Ascending aorta (tissue), 2 donors: ENCODE results near the gene SPAG6. TPM values are rescaled to one million over a fixed set of nuclear protein-coding genes. Genes with fewer than 3 reads are reported as not detected.

Source experiments
- DNase-seq, 2 donors: peaks; one replicate each; pipeline ENCODE4 v3.0.0-alpha.2; 2019; ENCODE audit warnings: low spot score in 2 of 2
- H3K27ac ChIP-seq, 2 donors: fragments of 200-600 bp; sonication (generic); one replicate each; pipeline ENCODE4 v1.5.1; 2016 to 2017; ENCODE audit warnings: mild to moderate bottlenecking in 1 of 2
- H3K27me3 ChIP-seq: fragments of 200-600 bp; sonication (generic); one replicate; pipeline ENCODE4 v1.5.1; 2017
- H3K36me3 ChIP-seq, 2 donors: fragments of 200-600 bp; sonication (generic); one replicate each; pipeline ENCODE4 v1.5.1; 2016
- H3K4me1 ChIP-seq, 2 donors: fragments of 200-600 bp; sonication (generic); one replicate each; pipeline ENCODE4 v1.5.1; 2016 to 2017; ENCODE audit warnings: mild to moderate bottlenecking in 1 of 2
- H3K4me3 ChIP-seq, 2 donors: fragments of 200-600 bp; sonication (generic); one replicate each; pipeline ENCODE4 v1.5.1; 2016 to 2017; ENCODE audit warnings: mild to moderate bottlenecking in 1 of 2
- H3K9me3 ChIP-seq, 2 donors: fragments of 200-600 bp; sonication (generic); one replicate each; pipeline ENCODE4 v1.5.1; 2016
- intact Hi-C: fragments of 100-400 bp; cut with DNase I; formaldehyde crosslinking; loops from one replicate; pipeline ENCODE4 v1.15.1; 2023
- total RNA-seq: library from RNA; depleted of rRNA; stranded (reverse); fragments of >200 nt; gene quantifications from one replicate; pipeline ENCODE4 v1.1.0, GENCODE V29; 2016
- TF ChIP-seq, protein P1 (sequence below), 3 experiments: fragments of 200-600 bp in 2 of 3; fragments of 450-650 bp in 1 of 3; sonication (generic) in 2 of 3; IDR thresholded peaks; one replicate each; pipeline ENCODE4 v1.5.1; 2016 to 2019; ENCODE audit warnings: antibody characterized with exemption in 3 of 3, mild to moderate bottlenecking in 1 of 3, moderate library complexity in 1 of 3

Gene SPAG6
- total RNA-seq, 1 donor from 2014 or later: not detected

DNA sequence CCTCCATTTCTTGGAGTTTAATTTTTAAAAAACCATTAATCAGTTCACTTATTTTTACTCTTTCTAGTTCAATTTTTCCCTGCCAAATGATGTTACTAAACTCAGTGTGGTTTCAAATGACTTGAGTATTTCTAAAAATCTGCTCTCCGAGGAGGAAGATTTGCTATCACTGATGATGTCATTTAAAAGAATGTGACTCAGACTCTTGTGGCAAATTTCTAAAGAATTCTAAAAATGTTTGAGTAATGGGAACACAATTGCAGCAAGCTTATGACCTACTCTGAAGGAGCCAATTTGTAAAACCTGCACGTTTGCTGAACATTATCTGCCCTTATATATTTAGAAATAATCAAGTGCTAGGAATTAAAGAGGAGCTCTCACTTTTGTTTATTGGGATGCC, 88.6 kb downstream of the SPAG6 start:
- no peaks in the 10 kb centered on the region for H3K27me3 ChIP-seq
- TF ChIP-seq, protein P1, sequence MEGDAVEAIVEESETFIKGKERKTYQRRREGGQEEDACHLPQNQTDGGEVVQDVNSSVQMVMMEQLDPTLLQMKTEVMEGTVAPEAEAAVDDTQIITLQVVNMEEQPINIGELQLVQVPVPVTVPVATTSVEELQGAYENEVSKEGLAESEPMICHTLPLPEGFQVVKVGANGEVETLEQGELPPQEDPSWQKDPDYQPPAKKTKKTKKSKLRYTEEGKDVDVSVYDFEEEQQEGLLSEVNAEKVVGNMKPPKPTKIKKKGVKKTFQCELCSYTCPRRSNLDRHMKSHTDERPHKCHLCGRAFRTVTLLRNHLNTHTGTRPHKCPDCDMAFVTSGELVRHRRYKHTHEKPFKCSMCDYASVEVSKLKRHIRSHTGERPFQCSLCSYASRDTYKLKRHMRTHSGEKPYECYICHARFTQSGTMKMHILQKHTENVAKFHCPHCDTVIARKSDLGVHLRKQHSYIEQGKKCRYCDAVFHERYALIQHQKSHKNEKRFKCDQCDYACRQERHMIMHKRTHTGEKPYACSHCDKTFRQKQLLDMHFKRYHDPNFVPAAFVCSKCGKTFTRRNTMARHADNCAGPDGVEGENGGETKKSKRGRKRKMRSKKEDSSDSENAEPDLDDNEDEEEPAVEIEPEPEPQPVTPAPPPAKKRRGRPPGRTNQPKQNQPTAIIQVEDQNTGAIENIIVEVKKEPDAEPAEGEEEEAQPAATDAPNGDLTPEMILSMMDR (IDR thresholded peaks at IDR 0.05): no peak
- intact Hi-C loops: loop anchor here (10.0 kb wide), 2 partner anchors 411 to 631 kb away; no protein-coding TSS in a partner anchor
- peaks cover 0 to 13% of the 10 kb centered on the region in 2 donors for H3K4me1 ChIP-seq
- DNase-seq: no peak
- no peaks in the 10 kb centered on the region for H3K36me3 ChIP-seq
- no peaks in the 10 kb centered on the region for H3K9me3 ChIP-seq
- no peak overlapping the region for H3K4me3 ChIP-seq
- H3K27ac ChIP-seq: no peak overlapping the region

DNA sequence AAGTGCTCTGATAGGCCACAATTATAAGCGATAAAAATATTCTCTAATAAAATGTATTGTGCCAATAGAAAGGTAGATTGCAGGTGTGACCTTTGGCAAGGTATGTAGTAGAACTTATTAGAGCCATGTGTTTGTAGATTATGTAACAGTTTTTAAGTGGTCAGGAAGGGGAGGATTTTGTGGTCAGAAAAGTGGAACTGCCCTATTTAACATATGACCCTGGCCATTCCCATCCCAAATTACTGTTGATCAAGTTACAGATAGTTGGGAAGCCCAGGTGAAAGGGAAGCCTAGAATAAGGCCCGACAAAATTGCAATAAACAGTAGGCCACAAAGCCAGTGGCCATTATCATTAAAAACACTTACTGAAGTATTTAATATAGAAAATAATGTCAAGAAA, 89.2 kb downstream of the SPAG6 start:
- Histone ChIP-seq H3K4me1 (peaks cover 0 to 15% of the 10 kb centered on the region in 2 donors), H3K4me3 (no peak overlapping the region), H3K9me3 (no peaks in the 10 kb centered on the region), H3K27ac (no peak overlapping the region), H3K36me3 (no peaks in the 10 kb centered on the region), H3K27me3 (no peaks in the 10 kb centered on the region)
- TF ChIP-seq, protein P1 (IDR thresholded peaks at IDR 0.05): no peak
- intact Hi-C loops: loop anchor here (10.0 kb wide), 2 partner anchors 410 to 630 kb away; no protein-coding TSS in a partner anchor
- no peak for DNase-seq

- TF ChIP-seq, protein P1 (IDR thresholded peaks at IDR 0.05): no peak
- DNase-seq: no peak
- Histone ChIP-seq H3K27me3 (no peaks in the 10 kb centered on the region), H3K9me3 (no peaks in the 10 kb centered on the region), H3K27ac (no peak overlapping the region), H3K4me3 (no peak overlapping the region), H3K4me1 (peaks cover 0 to 15% of the 10 kb centered on the region in 2 donors), H3K36me3 (no peaks in the 10 kb centered on the region)
- intact Hi-C loops: loop anchor here (2.0 to 10.0 kb wide), 11 partner anchors 95 to 938 kb away; partner anchors contain the start of genes COMMD3, DNAJC1 and PIP4K2A
These were observed 90.4 kb downstream of the SPAG6 start for GRCh38 chr10:22435650-22436049.

- no peaks in the 10 kb centered on the region for H3K27me3 ChIP-seq
- peaks cover 0 to 15% of the 10 kb centered on the region in 2 donors for H3K4me1 ChIP-seq
- no peaks in the 10 kb centered on the region for H3K36me3 ChIP-seq
- no peak for DNase-seq
- H3K4me3 ChIP-seq: peak overlapping the region; percentile 72 to 78
- intact Hi-C loops: loop anchor here (2.0 to 10.0 kb wide), 11 partner anchors 96 to 939 kb away; partner anchors contain the start of genes COMMD3, DNAJC1 and PIP4K2A
- no peaks in the 10 kb centered on the region for H3K9me3 ChIP-seq
- TF ChIP-seq, protein P1 (IDR thresholded peaks at IDR 0.05): no peak
- peak overlapping the region; percentile 92 to 97 for H3K27ac ChIP-seq
These were observed 91.2 kb downstream of the SPAG6 start for GRCh38 chr10:22436526-22436892.

GRCh38 chr10:22436893-22437619, 91.8 kb downstream of the SPAG6 start:
- H3K4me1 ChIP-seq: peaks cover 0 to 15% of the 10 kb centered on the region in 2 donors
- H3K27me3 ChIP-seq: no peaks in the 10 kb centered on the region
- intact Hi-C loops: loop anchor here (2.0 to 10.0 kb wide), 11 partner anchors 96 to 940 kb away; partner anchors contain the start of genes COMMD3, DNAJC1 and PIP4K2A
- DNase-seq: peak; percentile 43 to 94
- H3K9me3 ChIP-seq: no peaks in the 10 kb centered on the region
- peak overlapping the region; percentile 72 to 78 for H3K4me3 ChIP-seq
- H3K36me3 ChIP-seq: no peaks in the 10 kb centered on the region
- H3K27ac ChIP-seq: peak overlapping the region; percentile 92 to 97
- TF ChIP-seq, protein P1 (IDR thresholded peaks at IDR 0.05): peak in 1 of 3 experiments; percentile 19
